Adrenal gland (tissue), 5 donors: ENCODE measurements around the gene KASH5.

Experiments
- POLR2A ChIP-seq, 2 donors: fragments of 450-650 bp; IDR thresholded peaks; one replicate each; pipeline ENCODE4 v1.6.1; 2017; ENCODE audit warnings: antibody characterized with exemption in 2 of 2, mild to moderate bottlenecking in 2 of 2, moderate library complexity in 1 of 2
- TF ChIP-seq, protein P1 (sequence below), 6 experiments: fragments of 450-650 bp in 4 of 6; fragments of 200-600 bp in 2 of 6; sonication (generic) in 1 of 6; IDR thresholded peaks; 1 replicate in 5 of 6; 2 replicates in 1 of 6; pipeline versions ENCODE4 v1.5.1 to v1.8.0; 2016 to 2021; ENCODE audit warnings: antibody characterized with exemption in 6 of 6, mild to moderate bottlenecking in 2 of 6, moderate library complexity in 1 of 6
- donor health status: DM: no; HTN: no; CAD: no.

DNA sequence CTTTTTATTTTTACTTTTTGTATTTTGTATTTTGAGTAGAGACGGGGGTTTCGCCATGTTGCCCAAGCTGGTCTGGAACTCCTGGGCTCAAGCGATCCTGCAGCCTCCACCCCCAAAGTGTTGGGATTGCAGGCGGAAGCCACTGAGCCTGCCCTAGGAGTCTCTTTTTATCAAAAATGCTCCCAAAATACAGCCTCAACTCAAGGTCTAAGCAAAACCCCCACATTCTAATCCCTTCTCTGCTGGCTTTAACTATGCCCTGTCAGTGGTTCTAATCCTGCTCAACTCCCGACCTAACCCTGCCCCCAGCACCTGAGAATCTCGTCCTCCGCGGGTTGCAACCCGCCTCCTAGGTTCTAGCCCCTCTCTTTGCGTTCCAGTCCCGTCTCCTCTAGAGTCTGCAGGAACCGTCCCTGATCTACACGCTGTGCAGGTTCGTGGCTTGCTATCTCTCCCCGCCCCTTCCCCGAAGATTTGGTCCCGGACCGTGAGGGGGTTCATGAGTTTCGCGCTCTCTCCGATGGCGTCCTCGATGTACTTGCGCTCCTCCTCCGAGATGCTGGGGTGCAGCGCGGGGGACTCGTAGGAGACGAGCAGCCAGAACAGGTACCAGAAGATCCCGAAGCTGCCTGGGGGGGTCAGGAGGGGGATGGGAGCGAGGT is 45.3 kb downstream of the KASH5 start:
- TF ChIP-seq, protein P1, sequence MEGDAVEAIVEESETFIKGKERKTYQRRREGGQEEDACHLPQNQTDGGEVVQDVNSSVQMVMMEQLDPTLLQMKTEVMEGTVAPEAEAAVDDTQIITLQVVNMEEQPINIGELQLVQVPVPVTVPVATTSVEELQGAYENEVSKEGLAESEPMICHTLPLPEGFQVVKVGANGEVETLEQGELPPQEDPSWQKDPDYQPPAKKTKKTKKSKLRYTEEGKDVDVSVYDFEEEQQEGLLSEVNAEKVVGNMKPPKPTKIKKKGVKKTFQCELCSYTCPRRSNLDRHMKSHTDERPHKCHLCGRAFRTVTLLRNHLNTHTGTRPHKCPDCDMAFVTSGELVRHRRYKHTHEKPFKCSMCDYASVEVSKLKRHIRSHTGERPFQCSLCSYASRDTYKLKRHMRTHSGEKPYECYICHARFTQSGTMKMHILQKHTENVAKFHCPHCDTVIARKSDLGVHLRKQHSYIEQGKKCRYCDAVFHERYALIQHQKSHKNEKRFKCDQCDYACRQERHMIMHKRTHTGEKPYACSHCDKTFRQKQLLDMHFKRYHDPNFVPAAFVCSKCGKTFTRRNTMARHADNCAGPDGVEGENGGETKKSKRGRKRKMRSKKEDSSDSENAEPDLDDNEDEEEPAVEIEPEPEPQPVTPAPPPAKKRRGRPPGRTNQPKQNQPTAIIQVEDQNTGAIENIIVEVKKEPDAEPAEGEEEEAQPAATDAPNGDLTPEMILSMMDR (IDR thresholded peaks at IDR 0.05): no peak
- TF ChIP-seq POLR2A (IDR thresholded peaks at IDR 0.05): no peak
